Measurements from ENCODE around the gene CDYL.

CDYL gene

DNA sequence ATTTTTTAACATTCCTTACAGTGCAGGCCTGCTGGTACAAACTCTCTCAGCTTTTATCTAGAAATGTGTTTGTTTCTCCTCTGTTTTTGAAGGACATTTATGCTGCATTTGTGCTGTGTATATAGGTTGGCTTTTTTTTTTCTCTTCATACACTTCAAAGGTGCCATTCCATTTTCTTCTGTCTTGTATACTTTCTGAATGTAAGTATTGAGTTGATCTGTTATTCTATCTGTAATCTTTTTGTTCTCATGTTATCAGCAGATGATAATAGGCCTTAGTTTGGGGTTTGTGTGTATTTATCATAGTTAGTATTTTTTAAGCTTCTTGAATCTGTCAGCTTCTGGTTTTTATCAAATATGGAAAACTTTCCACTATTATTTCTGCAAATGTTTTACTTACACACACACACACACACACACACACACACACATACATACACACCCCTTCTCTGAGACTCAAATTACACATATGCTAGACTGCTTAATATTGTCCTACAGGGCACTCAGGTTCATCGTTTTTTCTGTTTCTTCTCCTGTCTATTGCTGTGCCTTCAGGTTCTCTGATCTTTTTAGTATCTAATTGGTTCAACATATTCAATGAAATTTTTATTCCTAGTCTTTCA lies 153.0 kb downstream of the CDYL start:
- H3K4me1 ChIP-seq (ENCODE audit: low read length), result peaks cover 7% of the 10 kb centered on the region
- H3K4me2 ChIP-seq (ENCODE audit: low read length), result no peak overlapping the region
- TF ChIP-seq CTCF (IDR thresholded peaks at IDR 0.05; ENCODE audit: low read depth, low read length), result no peak
- TF ChIP-seq EZH2phosphoT487 (IDR thresholded peaks at IDR 0.05; ENCODE audit: low read depth), result no peak
- no peaks in the 10 kb centered on the region for H3K27me3 ChIP-seq (ENCODE audit: low read depth, low read length)
- H3K79me2 ChIP-seq (ENCODE audit: low read length), result peaks cover 52% of the 10 kb centered on the region
- H3K9ac ChIP-seq (ENCODE audit: low read length), result no peak overlapping the region
- H3K27ac ChIP-seq (ENCODE audit: low read length), result no peak overlapping the region
- peaks cover 11% of the 10 kb centered on the region for H4K20me1 ChIP-seq (ENCODE audit: insufficient read depth, low read length)
- no peaks in the 10 kb centered on the region for H3K9me3 ChIP-seq (ENCODE audit: insufficient read depth, low read length)
- H2AFZ ChIP-seq (ENCODE audit: low read depth, low read length), result no peak overlapping the region
- H3K4me3 ChIP-seq (ENCODE audit: low read length), result no peak overlapping the region
- peaks cover 8% of the 10 kb centered on the region for H3K36me3 ChIP-seq (replicated peaks; ENCODE audit: low read depth, low read length)

DNA sequence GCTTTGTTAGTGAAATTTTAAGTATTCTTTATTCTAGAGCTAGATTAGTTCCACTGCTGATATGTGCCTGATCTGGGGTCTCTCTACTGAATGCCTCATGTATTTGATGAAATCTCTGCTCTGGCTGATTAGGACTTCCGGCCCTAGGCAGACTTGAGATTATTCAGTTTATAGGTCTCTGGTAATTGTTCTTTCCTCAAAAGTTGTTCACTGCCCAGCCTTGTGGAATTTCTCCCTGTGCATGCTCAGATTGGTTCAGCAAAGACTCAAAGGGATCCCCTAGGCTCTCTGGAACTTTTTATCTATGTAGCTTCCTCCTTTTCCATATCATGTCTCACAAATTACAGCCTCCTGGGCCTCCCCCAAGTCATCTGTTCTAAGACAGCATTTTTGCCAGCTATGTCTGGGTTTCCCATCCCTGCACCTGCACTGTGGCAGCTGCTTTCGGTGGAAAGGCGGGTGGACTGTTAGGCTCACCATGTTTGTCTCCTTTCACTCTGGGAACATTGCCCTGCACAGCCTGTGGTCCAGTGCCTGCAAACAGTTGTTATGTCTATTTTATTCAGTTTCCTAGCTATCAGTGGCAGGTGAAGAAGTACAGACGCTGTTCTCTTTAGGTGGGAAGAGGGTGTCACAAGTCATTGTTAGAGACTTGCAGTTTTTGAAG lies 154.0 kb downstream of the CDYL start:
- TF ChIP-seq CTCF (IDR thresholded peaks at IDR 0.05; ENCODE audit: low read depth, low read length), result no peak
- no peak for TF ChIP-seq EZH2phosphoT487 (IDR thresholded peaks at IDR 0.05; ENCODE audit: low read depth)
- peaks cover 10% of the 10 kb centered on the region for H3K4me1 ChIP-seq (ENCODE audit: low read length)
- no peak overlapping the region for H2AFZ ChIP-seq (ENCODE audit: low read depth, low read length)
- no peak overlapping the region for H3K27ac ChIP-seq (ENCODE audit: low read length)
- H3K36me3 ChIP-seq (replicated peaks; ENCODE audit: low read depth, low read length), result no peaks in the 10 kb centered on the region
- no peaks in the 10 kb centered on the region for H3K9me3 ChIP-seq (ENCODE audit: insufficient read depth, low read length)
- no peak overlapping the region for H3K4me3 ChIP-seq (ENCODE audit: low read length)
- peaks cover 48% of the 10 kb centered on the region for H3K79me2 ChIP-seq (ENCODE audit: low read length)
- no peaks in the 10 kb centered on the region for H3K27me3 ChIP-seq (ENCODE audit: low read depth, low read length)
- H3K4me2 ChIP-seq (ENCODE audit: low read length), result no peak overlapping the region
- peaks cover 14% of the 10 kb centered on the region for H4K20me1 ChIP-seq (ENCODE audit: insufficient read depth, low read length)
- no peak overlapping the region for H3K9ac ChIP-seq (ENCODE audit: low read length)

DNA sequence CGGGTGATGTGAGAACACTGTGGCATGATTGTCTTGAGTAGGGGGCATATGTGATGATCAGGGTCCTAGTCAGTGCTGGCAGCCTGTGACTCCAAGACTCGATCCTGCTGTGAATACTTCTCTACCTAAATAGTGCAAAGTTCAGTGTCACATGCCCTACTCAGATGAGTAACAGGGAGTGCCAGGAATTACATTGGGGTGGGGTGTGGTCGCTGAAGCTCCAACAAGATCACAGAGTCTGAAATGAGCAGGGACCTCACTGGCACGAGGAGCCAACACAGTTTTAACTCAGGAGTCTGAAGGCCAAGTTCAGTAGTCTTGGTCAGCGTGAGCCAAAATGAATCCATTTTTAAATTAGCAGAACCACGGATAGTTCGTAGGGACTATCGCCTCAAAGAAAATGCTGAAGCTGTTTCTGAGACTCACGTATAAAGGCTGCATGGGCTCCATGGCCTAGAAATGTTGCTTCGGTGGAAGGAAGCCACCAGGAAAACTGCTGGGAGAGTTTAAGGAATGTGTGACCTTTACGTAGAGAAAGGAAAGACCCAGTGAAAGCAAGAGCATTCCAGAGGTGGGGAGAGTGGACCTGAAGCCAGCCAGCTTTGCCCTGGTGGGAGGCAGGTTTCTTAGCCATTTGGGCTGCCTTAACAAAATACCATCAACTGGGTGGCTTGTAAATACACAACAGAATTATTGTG lies 155.5 kb downstream of the CDYL start:
- Histone ChIP-seq H3K79me2 (ENCODE audit: low read length) (peaks cover 54% of the 10 kb centered on the region), H3K9ac (ENCODE audit: low read length) (no peak overlapping the region), H3K27ac (ENCODE audit: low read length) (no peak overlapping the region), H2AFZ (ENCODE audit: low read depth, low read length) (no peak overlapping the region), H4K20me1 (ENCODE audit: insufficient read depth, low read length) (peaks cover 16% of the 10 kb centered on the region), H3K9me3 (ENCODE audit: insufficient read depth, low read length) (no peaks in the 10 kb centered on the region), H3K4me1 (ENCODE audit: low read length) (peaks cover 23% of the 10 kb centered on the region), H3K4me3 (ENCODE audit: low read length) (no peak overlapping the region), H3K4me2 (ENCODE audit: low read length) (no peak overlapping the region), H3K36me3 (replicated peaks; ENCODE audit: low read depth, low read length) (peaks cover 4% of the 10 kb centered on the region), H3K27me3 (ENCODE audit: low read depth, low read length) (no peaks in the 10 kb centered on the region)
- TF ChIP-seq EZH2phosphoT487 (IDR thresholded peaks at IDR 0.05; ENCODE audit: low read depth) (no peak), CTCF (IDR thresholded peaks at IDR 0.05; ENCODE audit: low read depth, low read length) (no peak)

GRCh38 chr6:4932228-4932903 lies 156.2 kb downstream of the CDYL start:
- H3K27me3 ChIP-seq (ENCODE audit: low read depth, low read length), result no peaks in the 10 kb centered on the region
- no peaks in the 10 kb centered on the region for H3K9me3 ChIP-seq (ENCODE audit: insufficient read depth, low read length)
- H2AFZ ChIP-seq (ENCODE audit: low read depth, low read length), result no peak overlapping the region
- H3K4me3 ChIP-seq (ENCODE audit: low read length), result no peak overlapping the region
- no peak overlapping the region for H3K27ac ChIP-seq (ENCODE audit: low read length)
- H3K36me3 ChIP-seq (replicated peaks; ENCODE audit: low read depth, low read length), result peaks cover 4% of the 10 kb centered on the region
- no peak for TF ChIP-seq CTCF (IDR thresholded peaks at IDR 0.05; ENCODE audit: low read depth, low read length)
- TF ChIP-seq EZH2phosphoT487 (IDR thresholded peaks at IDR 0.05; ENCODE audit: low read depth), result no peak
- no peak overlapping the region for H3K4me2 ChIP-seq (ENCODE audit: low read length)
- peaks cover 16% of the 10 kb centered on the region for H4K20me1 ChIP-seq (ENCODE audit: insufficient read depth, low read length)
- peaks cover 23% of the 10 kb centered on the region for H3K4me1 ChIP-seq (ENCODE audit: low read length)
- peaks cover 50% of the 10 kb centered on the region for H3K79me2 ChIP-seq (ENCODE audit: low read length)
- H3K9ac ChIP-seq (ENCODE audit: low read length), result no peak overlapping the region

All from OCI-LY3 (cell line).